Measurements from ENCODE around the gene ANXA6. TPM values are rescaled to one million over a fixed set of nuclear protein-coding genes. Genes with fewer than 3 reads are reported as not detected.

ANXA6 gene
- total and polyA plus RNA-seq, 2 of the 4 experiments (the other 2 are of a cell fraction), result 355 to 610 TPM

- ATAC-seq (ENCODE audit: low read depth), result no peak
Observed at GRCh38 chr5:151073280-151073679, 84.3 kb downstream of the ANXA6 start.

More at GRCh38 chr5:151073280-151073679, 84.3 kb downstream of the ANXA6 start:
- Histone ChIP-seq H3K4me2 (ENCODE audit: low read depth, low read length) (no peak overlapping the region), H3K18ac (ENCODE audit: low read depth, low read length) (no peak overlapping the region; the same call in 1 of the 2 replicates), H4K20me1 (ENCODE audit: insufficient read depth, low read length) (peaks cover 58% of the 10 kb centered on the region), H3K9me1 (ENCODE audit: insufficient read depth, low read length) (peaks cover 65% of the 10 kb centered on the region), H3K56ac (ENCODE audit: extremely low read depth, insufficient read depth, low read length) (no peak overlapping the region), H3K79me1 (ENCODE audit: low read depth in 1 of 2, low read length in 2 of 2) (peaks cover 37 to 93% of the 10 kb centered on the region in 2 experiments), H4K91ac (ENCODE audit: insufficient read depth, low read depth, low read length) (0 out of 2 replicates have a peak overlapping the region, but pooled peaks have one; percentile 10), H3K9me3 (ENCODE audit: control insufficient read depth, insufficient read depth, low read length) (no peaks in the 10 kb centered on the region), H3K27ac (ENCODE audit: insufficient read depth, low read length) (no peak overlapping the region), H2AK5ac (ENCODE audit: low read depth, low read length) (no peak overlapping the region), H3K9ac (ENCODE audit: low read depth, low read length) (no peak overlapping the region), H2BK5ac (ENCODE audit: low read depth, low read length, poor library complexity, severe bottlenecking) (no peak overlapping the region), H4K8ac (ENCODE audit: low read depth in 2 of 2, low read length in 2 of 2) (peak overlapping the region in 1 of 2 experiments; percentile 25; a peak in 1 of 4 replicates), H4K5ac (ENCODE audit: low read depth, low read length) (no peak overlapping the region), H3K4ac (ENCODE audit: low read depth, low read length) (no peak overlapping the region), H3K23ac (ENCODE audit: low read depth, low read length) (no peak overlapping the region), H3K14ac (replicated peaks; ENCODE audit: low read depth, low read length) (no peak overlapping the region), H2AFZ (replicated peaks; ENCODE audit: low read length, poor library complexity) (no peak overlapping the region), H2AK9ac (replicated peaks; ENCODE audit: low read depth, low read length, poor library complexity) (no peak overlapping the region), H2BK15ac (ENCODE audit: low read depth, low read length) (no peak overlapping the region; the same call in 2 of the 3 replicates), H3K36me3 (ENCODE audit: control insufficient read depth, insufficient read depth, low read length) (peaks cover 7% of the 10 kb centered on the region), H3K27me3 (ENCODE audit: control insufficient read depth, insufficient read depth, low read length) (no peaks in the 10 kb centered on the region), H3K4me3 (ENCODE audit: insufficient read depth, low read depth, low read length) (no peak overlapping the region), H2BK120ac (ENCODE audit: low read depth, low read length) (no peak overlapping the region), H2BK20ac (ENCODE audit: low read depth, low read length) (no peak overlapping the region), H3K4me1 (ENCODE audit: control insufficient read depth, insufficient read depth, low read length) (peaks cover 43% of the 10 kb centered on the region)
- DNase-seq, result no peak
- intact Hi-C loops (cut with micrococcal nuclease) (no loop called here), dilution Hi-C loops (cut with HindIII; ENCODE audit: low sequenced_read_pairs, unreplicated experiment) (no loop called here), in situ Hi-C loops (cut with MboI; ENCODE audit: low sequenced_read_pairs) (no loop called here)
- TF ChIP-seq SMC3 (IDR thresholded peaks at IDR 0.05; ENCODE audit: low read depth, low read length) (no peak), MXI1 (IDR thresholded peaks at IDR 0.05; ENCODE audit: borderline replicate concordance, low read depth, low read length) (no peak), FOS (IDR thresholded peaks at IDR 0.05; ENCODE audit: low read depth, low read length) (no peak), CHD1 (IDR thresholded peaks at IDR 0.05; ENCODE audit: low read depth, low read length) (no peak), RCOR1 (IDR thresholded peaks at IDR 0.05; ENCODE audit: insufficient replicate concordance, low read length) (no peak), RAD21 (IDR thresholded peaks at IDR 0.05; ENCODE audit: low read length) (no peak), POLR2A (IDR thresholded peaks at IDR 0.05; ENCODE audit: low read depth, low read length) (no peak), RFX5 (IDR thresholded peaks at IDR 0.05; ENCODE audit: low read depth, low read length) (no peak), MAZ (IDR thresholded peaks at IDR 0.05; ENCODE audit: borderline replicate concordance, low read depth, low read length) (no peak), BHLHE40 (IDR thresholded peaks at IDR 0.05; ENCODE audit: low read depth, low read length) (no peak), NFE2L2 (IDR thresholded peaks at IDR 0.05; ENCODE audit: low read depth, low read length) (no peak), CEBPB (IDR thresholded peaks at IDR 0.05; ENCODE audit: low read depth, low read length) (no peak), MAFK (IDR thresholded peaks at IDR 0.05; ENCODE audit: low read depth, low read length) (no peak)
- TF ChIP-seq, protein P1, sequence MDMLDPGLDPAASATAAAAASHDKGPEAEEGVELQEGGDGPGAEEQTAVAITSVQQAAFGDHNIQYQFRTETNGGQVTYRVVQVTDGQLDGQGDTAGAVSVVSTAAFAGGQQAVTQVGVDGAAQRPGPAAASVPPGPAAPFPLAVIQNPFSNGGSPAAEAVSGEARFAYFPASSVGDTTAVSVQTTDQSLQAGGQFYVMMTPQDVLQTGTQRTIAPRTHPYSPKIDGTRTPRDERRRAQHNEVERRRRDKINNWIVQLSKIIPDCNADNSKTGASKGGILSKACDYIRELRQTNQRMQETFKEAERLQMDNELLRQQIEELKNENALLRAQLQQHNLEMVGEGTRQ (IDR thresholded peaks at IDR 0.05; ENCODE audit: low read depth, low read length), result no peak
- TF ChIP-seq, protein P2, sequence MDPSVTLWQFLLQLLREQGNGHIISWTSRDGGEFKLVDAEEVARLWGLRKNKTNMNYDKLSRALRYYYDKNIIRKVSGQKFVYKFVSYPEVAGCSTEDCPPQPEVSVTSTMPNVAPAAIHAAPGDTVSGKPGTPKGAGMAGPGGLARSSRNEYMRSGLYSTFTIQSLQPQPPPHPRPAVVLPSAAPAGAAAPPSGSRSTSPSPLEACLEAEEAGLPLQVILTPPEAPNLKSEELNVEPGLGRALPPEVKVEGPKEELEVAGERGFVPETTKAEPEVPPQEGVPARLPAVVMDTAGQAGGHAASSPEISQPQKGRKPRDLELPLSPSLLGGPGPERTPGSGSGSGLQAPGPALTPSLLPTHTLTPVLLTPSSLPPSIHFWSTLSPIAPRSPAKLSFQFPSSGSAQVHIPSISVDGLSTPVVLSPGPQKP (IDR thresholded peaks at IDR 0.05; ENCODE audit: borderline replicate concordance, low read depth, low read length), result no peak
- TF ChIP-seq, protein P3, sequence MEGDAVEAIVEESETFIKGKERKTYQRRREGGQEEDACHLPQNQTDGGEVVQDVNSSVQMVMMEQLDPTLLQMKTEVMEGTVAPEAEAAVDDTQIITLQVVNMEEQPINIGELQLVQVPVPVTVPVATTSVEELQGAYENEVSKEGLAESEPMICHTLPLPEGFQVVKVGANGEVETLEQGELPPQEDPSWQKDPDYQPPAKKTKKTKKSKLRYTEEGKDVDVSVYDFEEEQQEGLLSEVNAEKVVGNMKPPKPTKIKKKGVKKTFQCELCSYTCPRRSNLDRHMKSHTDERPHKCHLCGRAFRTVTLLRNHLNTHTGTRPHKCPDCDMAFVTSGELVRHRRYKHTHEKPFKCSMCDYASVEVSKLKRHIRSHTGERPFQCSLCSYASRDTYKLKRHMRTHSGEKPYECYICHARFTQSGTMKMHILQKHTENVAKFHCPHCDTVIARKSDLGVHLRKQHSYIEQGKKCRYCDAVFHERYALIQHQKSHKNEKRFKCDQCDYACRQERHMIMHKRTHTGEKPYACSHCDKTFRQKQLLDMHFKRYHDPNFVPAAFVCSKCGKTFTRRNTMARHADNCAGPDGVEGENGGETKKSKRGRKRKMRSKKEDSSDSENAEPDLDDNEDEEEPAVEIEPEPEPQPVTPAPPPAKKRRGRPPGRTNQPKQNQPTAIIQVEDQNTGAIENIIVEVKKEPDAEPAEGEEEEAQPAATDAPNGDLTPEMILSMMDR (conservative IDR thresholded peaks at IDR 0.05; ENCODE audit: low read depth, low read length), result no peak
- no CpG with 5 or more reads among the region's 2 CpGs for WGBS, 2 experiments (ENCODE audit: extremely low coverage in 2 of 2, insufficient read length in 1 of 2)
- ChIA-PET CTCF (interaction anchor here (0.6 to 2.4 kb wide), 3 partner anchors 22 to 472 kb away, joined by 3 to 8 read pairs (median 8); no protein-coding TSS in a partner anchor), POLR2A (ENCODE audit: unreplicated experiment) (no interaction called here)
- no TSS peak for BruUV-seq (replicated peaks)

Measured in IMR-90 (cell line).